ENCODE measurements around the gene MAT1A.

MAT1A gene

GRCh38 chr10:80281784-80282765 lies 7.4 kb downstream of the MAT1A start:
- DNase-seq = no peak

DNA sequence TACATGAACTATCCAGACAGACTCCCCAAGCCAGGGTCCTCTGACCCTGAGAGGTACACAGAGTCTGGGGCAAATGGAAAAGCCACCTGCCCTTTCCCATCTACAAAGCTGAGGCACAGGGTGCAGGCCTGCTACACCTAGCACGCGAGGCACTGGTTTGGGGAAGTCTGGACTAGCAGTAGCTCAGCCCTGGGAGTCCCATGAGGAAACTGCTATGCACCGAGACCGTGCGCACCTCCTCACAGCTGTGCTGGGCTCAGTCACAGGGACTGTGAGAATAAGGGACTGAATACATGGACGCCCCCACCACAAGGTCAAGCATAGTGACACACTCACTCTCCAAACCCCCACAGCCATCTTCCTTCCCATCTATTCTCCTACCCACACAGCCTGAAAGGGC lies 8.2 kb downstream of the MAT1A start:
- no peak for DNase-seq

- no peak for DNase-seq
Observed at GRCh38 chr10:80280071-80280800, 9.2 kb downstream of the MAT1A start.

DNA sequence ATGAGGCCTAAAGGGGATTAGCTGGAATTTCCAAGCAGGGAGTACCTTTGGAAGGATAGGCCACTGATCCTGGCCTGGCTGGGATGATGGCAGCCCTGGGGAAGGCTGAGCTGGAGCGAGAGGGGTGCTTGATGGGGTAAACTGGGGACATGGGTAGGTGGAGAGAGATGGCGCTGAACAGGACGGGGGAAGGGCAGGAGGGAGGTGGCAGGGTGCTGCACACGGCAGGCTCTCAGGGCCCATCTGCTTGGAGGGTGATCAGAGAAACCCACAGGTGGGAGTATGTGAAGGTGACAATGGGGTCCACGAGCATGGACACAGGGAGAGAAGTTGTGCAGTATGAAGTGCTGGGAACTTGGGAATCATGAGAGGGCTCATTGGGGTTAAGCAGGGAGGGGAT lies 10.3 kb downstream of the MAT1A start:
- DNase-seq = no peak

- no peak for DNase-seq
Observed at GRCh38 chr10:80278480-80278879, 11.0 kb downstream of the MAT1A start.

- no peak for DNase-seq
Observed at GRCh38 chr10:80277567-80278250, 11.7 kb downstream of the MAT1A start.

GRCh38 chr10:80277016-80277415 lies 12.4 kb downstream of the MAT1A start:
- no peak for DNase-seq

DNA sequence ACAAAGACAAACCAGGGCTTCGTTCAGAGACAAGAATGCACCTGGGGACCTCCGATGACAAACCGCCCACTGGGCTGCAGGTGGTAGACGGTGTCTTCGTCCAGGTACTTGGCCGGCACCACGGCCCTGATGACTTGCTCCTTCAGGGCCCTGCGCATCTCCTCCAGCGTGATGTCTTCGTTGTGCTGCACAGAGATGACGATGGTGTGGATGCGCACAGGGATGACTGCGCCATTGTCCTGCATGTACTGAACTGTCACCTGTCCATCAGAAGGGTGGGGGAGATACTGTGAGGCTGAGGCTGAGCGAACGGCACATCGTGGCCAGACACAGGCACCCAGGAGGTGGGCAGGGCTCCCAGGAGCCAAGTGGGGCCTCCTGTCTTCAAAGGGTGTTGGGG lies 13.1 kb downstream of the MAT1A start:
- no peak for DNase-seq

- no peak for DNase-seq
Observed at GRCh38 chr10:80275756-80276155, 13.7 kb downstream of the MAT1A start.

- no peak for DNase-seq
Observed at GRCh38 chr10:80275135-80275498, 14.3 kb downstream of the MAT1A start.

DNA sequence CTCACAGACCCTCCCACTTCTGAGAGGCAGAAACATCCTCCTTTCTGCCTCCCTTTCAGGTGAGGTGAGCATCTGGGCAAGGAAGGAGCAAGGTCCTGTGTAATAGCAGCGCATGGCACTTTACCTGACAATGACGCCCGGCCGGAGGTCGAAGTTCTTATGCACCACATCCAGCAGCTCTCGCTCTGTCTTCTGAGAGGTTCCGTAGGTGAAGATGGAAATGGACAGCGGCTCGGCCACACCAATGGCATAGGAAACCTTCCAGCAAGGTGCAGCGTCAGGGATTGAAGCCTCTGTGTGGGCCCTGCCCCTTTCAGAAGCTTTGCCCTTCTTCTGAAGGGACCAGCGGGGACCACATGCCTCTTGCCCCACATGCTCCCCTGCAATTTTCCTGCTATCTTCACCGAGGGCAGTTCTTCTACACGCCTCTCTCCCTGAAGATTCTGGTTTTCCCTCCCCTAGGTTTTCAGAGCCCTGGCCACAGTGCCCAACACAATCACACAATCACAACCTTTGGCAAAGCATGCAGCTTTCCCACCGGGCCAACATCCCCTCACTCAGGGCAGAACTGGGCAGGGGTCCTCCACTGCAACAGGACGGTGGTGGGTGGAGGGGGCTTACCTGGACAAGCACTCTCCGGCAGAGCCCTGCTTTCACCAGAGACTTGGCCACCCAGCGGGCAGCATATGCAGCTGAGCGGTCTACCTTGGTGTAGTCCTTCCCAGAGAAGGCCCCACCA lies 14.9 kb downstream of the MAT1A start:
- DNase-seq = no peak

DNA sequence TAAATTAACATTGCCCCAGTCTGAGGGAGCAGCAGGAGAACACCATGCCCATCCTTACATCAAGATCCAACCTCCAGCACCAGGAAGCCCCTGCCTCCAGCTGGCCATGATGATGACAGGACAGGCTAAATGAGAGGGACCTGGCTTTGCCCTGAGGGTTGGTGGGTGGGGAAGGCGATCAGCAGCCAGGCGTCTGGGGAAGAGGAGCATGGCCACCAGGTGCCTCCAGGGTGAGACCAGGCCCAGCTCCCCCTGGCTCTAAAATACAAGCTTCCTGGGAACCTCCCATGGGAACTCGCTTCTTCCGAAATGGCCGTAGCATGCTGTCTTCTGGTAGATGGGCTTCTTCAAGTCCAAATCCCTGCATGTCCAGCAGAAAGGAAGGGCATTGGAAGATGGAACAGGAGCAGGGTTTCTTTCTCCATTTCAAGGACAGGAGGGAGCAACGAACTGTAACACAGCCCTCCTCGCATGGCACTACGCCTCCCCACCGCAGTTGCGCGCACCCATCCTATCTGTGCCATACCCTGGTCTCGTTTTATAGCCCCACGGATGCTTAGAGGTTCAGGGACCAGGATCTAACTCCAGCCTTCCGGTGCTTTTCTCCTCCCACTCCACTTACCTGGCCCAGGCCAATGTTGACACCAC lies 15.8 kb downstream of the MAT1A start:
- no peak for DNase-seq

- no peak for DNase-seq
Observed at GRCh38 chr10:80272793-80273522, 16.5 kb downstream of the MAT1A start.

- DNase-seq = no peak
Observed at GRCh38 chr10:80271416-80271815, 18.0 kb downstream of the MAT1A start.

DNA sequence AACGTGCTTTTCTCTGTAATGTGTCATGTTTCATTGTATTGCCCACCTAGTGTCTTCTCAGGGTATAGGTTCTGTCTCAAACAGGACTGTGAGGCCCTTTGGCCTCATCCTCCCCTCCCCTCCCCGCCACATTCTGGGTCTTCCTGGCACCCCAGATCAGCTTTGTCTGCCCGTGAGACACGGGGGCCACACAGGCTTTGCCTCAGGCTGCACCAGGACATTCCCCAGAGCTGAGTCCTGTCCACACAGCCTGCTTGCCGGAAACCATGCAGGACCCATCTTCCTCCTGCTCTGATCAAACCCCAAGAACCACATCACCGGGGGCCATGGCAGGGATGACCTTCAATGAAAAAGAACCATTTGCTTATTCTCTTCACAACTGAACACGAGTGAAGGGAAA lies 18.6 kb downstream of the MAT1A start:
- no peak for DNase-seq

DNA sequence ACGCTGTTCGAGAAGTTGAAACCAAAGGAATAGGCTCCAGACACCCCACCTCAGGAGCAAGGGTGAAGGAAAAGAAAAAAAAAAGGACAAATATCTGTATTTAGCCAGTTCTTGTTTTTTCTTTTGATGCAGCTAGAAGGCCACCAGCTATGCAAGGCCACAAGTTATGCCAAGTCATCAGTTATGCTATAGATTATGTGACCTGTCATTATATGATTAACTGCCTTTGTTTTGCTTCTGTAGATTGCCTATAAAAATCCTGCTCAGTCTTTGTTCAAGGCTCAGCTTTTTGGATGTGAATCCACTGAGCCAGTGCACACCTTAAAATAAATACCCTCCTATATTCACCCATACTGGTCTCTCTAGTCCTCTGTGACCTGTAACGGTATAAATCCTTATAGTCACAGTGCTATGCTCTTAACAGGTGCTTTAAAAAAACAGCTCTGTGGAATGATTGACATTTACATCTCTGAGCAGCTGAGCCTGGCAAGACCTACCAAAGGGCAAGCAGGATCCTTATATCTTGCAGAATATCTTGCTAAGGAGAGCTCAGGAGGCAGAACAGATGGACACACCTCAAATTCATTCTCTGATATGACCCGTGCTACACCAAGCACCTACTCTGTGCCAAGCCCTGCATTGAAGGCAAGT lies 20.4 kb downstream of the MAT1A start:
- DNase-seq = no peak

DNA sequence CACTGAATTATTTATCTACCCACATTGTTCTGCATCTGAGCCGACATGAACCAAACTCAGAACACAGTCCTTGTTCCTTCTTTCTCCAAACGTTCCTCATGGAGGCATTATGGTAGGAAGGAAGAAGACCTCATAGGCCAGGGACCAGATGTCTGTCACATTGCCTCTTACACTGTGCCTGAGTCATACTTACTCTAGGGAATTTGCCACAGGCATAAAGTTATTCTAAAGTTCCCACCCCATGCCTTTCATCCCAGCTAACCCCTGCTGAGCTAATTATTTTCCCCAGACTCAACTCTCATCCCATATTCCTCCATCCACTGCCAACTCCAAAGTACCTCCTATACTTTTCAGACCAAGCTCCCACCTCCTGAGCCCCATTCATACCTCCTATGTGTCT lies 21.2 kb downstream of the MAT1A start:
- no peak for DNase-seq

DNA sequence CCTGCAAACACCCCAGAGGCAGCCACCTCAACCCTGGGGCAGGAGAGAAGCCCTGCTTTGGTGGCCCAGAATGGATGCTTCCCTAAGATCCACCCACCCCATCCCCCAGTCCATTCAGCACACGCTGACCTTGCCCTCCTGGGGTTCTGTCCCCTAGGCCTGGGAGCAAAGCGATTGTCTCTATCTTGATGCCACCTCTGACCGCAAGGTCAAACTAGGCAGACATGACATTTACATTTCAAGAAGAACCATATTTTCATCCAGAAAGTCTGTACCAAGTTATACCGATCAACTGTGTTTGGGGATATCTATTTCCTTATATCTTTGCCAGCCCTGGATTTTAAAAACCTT lies 23.0 kb downstream of the MAT1A start:
- no peak for DNase-seq

DNA sequence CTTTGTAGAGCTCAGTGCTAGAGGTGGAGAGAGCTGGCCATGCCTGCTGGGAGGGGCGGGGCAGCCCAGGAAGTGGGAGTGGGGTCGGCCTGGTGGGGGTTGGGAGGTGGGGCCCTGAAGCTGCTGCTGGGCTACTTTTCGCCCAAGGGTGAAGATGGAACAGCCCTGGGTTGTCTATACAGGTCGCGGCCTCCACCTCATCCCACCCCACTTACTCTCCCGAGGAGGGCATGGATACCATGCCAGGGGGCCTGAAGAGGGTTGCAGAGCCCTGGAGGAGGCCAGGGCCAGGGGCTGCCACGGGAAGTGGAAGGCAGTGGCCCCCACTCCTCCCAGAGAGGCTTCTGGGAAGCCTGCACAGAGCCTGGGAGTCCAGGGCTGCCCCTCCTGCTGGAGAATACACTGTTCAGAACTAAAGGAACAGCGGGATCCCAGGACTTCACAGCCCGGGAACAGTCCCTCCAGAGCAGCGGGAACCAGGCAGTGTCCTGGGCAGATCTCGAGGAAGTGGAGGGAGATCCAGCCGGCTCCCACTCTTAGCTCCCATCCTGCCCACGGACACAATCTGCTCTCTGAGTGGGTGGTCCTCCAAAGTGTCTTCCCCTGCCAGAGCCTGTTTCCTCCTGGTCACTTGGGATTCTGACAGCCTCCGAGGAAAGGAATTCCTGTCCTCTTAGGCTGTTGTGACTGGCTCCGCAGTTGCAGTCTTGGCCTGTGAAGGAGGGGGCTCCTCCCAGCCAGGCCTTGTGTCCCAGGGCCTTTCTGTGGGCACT lies 23.5 kb downstream of the MAT1A start:
- no peak for DNase-seq

Measured in activated T-cell treated with anti-CD3 and anti-CD28 coated beads, Interleukin-2, amount 50 U/mL, for 1 hour (primary cell).